Measurements from ENCODE around the gene ANO2.
A peak's percentile ranks its signal among the peaks of the same experiment; 100 is the strongest.

ANO2 gene

DNA sequence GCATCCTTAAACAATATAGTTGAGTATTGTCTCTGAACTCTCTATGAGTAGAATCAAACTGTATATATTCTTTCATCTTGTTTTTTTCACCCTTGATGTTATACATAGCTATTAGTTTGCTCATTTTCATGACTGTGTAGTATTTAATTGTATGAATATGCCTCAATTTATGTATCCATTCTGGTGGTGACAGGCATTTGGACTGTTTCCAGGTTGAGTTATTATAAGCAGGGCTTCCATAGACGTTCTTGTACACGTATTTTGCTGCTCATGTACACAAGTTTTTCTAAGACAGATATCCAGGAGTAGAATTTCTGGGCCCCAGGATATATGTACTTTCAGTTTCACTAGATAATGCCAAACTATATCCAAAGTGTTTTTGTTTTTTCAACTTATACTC lies 301.8 kb downstream of the ANO2 start:
- TF ChIP-seq YY1 (IDR thresholded peaks at IDR 0.05; ENCODE audit: low read depth) (no peak), TCF12 (IDR thresholded peaks at IDR 0.05; ENCODE audit: low read depth) (no peak), EGR1 (IDR thresholded peaks at IDR 0.05) (no peak), ZBTB7A (IDR thresholded peaks at IDR 0.05; ENCODE audit: low read depth) (no peak), EP300 (IDR thresholded peaks at IDR 0.05; ENCODE audit: borderline replicate concordance) (no peak), TAF1 (IDR thresholded peaks at IDR 0.05; ENCODE audit: low read depth) (no peak), RAD21 (IDR thresholded peaks at IDR 0.05; ENCODE audit: low read depth) (no peak), CREB1 (IDR thresholded peaks at IDR 0.05; ENCODE audit: low read depth) (no peak), CEBPB (IDR thresholded peaks at IDR 0.05) (no peak), FOXM1 (IDR thresholded peaks at IDR 0.05; ENCODE audit: borderline replicate concordance, low read depth) (no peak), TEAD4 (IDR thresholded peaks at IDR 0.05) (no peak), NFIC (IDR thresholded peaks at IDR 0.05) (no peak)
- TF ChIP-seq, protein P1, sequence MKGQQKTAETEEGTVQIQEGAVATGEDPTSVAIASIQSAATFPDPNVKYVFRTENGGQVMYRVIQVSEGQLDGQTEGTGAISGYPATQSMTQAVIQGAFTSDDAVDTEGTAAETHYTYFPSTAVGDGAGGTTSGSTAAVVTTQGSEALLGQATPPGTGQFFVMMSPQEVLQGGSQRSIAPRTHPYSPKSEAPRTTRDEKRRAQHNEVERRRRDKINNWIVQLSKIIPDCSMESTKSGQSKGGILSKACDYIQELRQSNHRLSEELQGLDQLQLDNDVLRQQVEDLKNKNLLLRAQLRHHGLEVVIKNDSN (IDR thresholded peaks at IDR 0.05): no peak
- TF ChIP-seq, protein P2, sequence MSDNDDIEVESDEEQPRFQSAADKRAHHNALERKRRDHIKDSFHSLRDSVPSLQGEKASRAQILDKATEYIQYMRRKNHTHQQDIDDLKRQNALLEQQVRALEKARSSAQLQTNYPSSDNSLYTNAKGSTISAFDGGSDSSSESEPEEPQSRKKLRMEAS (IDR thresholded peaks at IDR 0.05): no peak
- TF ChIP-seq, protein P3, sequence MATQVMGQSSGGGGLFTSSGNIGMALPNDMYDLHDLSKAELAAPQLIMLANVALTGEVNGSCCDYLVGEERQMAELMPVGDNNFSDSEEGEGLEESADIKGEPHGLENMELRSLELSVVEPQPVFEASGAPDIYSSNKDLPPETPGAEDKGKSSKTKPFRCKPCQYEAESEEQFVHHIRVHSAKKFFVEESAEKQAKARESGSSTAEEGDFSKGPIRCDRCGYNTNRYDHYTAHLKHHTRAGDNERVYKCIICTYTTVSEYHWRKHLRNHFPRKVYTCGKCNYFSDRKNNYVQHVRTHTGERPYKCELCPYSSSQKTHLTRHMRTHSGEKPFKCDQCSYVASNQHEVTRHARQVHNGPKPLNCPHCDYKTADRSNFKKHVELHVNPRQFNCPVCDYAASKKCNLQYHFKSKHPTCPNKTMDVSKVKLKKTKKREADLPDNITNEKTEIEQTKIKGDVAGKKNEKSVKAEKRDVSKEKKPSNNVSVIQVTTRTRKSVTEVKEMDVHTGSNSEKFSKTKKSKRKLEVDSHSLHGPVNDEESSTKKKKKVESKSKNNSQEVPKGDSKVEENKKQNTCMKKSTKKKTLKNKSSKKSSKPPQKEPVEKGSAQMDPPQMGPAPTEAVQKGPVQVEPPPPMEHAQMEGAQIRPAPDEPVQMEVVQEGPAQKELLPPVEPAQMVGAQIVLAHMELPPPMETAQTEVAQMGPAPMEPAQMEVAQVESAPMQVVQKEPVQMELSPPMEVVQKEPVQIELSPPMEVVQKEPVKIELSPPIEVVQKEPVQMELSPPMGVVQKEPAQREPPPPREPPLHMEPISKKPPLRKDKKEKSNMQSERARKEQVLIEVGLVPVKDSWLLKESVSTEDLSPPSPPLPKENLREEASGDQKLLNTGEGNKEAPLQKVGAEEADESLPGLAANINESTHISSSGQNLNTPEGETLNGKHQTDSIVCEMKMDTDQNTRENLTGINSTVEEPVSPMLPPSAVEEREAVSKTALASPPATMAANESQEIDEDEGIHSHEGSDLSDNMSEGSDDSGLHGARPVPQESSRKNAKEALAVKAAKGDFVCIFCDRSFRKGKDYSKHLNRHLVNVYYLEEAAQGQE (IDR thresholded peaks at IDR 0.05; ENCODE audit: low read depth): no peak

DNA sequence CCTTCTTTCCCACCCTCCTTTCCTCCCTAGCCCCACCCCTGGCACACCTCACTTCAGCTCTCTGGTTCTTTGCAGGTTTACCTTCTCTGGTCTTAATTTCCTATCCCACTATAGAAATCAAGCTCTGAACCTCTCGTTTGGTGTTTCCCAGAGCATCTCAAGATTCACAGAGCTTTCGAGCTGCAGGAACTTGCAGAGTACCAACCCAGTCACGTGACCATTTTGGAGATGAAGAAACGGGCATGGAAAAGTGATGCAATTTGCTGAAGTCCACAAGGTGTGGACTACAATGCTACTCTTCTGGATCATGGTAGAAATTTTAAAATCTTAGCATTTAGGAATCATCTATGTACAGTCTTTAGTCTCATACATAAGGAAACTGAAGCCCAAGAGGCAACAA lies 307.4 kb downstream of the ANO2 start:
- no peak for TF ChIP-seq RAD21 (IDR thresholded peaks at IDR 0.05; ENCODE audit: low read depth)
- TF ChIP-seq, protein P1 (IDR thresholded peaks at IDR 0.05): peak; percentile 59; the same call in 1 of the 2 replicates

DNA sequence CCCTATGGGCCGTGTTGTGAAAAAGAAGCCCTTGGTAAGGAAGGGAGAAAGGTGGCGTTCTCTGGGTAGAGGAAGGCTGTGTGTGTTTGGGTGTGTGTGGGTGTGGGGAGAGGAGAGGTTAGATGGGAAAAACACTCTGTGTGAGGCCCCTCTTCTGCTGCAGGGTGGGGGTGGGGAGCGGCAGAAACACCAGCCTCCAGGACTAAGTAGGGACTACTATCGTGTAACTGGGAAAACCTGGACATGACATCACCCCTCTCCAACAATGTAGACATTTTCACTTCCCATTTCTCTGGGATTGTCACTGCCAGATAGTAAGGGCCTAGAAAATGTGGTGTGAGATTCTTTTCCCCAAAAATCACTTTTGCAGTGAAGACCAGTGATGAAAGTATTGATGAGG lies 308.2 kb downstream of the ANO2 start:
- TF ChIP-seq EP300 (IDR thresholded peaks at IDR 0.05; ENCODE audit: borderline replicate concordance) (no peak), EGR1 (IDR thresholded peaks at IDR 0.05) (no peak), NFIC (IDR thresholded peaks at IDR 0.05) (no peak), YY1 (IDR thresholded peaks at IDR 0.05; ENCODE audit: low read depth) (no peak), RAD21 (IDR thresholded peaks at IDR 0.05; ENCODE audit: low read depth) (no peak), TCF12 (IDR thresholded peaks at IDR 0.05; ENCODE audit: low read depth) (no peak), CREB1 (IDR thresholded peaks at IDR 0.05; ENCODE audit: low read depth) (no peak), FOXM1 (IDR thresholded peaks at IDR 0.05; ENCODE audit: borderline replicate concordance, low read depth) (no peak), ZBTB7A (IDR thresholded peaks at IDR 0.05; ENCODE audit: low read depth) (no peak)
- TF ChIP-seq, protein P1 (IDR thresholded peaks at IDR 0.05): no peak

DNA sequence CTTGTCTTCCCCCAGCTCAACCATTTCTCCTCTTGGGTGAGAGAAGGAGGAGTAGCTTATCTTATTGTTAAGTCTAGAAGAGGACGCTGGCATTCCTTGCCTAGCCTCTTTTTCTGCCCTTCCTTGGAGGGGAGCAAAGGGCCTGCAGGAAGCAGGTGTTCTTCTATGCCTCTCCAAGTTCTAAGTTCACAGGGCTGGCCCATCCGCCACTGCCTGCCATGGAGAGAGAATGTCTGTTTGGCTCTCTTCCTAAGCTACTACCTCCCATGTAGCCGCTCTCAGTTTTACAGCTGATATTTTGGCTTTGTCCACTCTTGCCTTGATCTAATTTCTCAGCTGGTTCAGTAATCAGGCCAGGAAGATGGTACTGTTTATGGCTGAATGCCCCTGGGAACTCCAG lies 312.0 kb downstream of the ANO2 start:
- TF ChIP-seq FOXM1 (IDR thresholded peaks at IDR 0.05; ENCODE audit: borderline replicate concordance, low read depth): no peak
- no peak for TF ChIP-seq TAF1 (IDR thresholded peaks at IDR 0.05; ENCODE audit: low read depth)
- no peak for TF ChIP-seq ZBTB7A (IDR thresholded peaks at IDR 0.05; ENCODE audit: low read depth)
- no peak for TF ChIP-seq NFIC (IDR thresholded peaks at IDR 0.05)
- no peak for TF ChIP-seq EP300 (IDR thresholded peaks at IDR 0.05; ENCODE audit: borderline replicate concordance)
- no peak for TF ChIP-seq CREB1 (IDR thresholded peaks at IDR 0.05; ENCODE audit: low read depth)
- no peak for TF ChIP-seq YY1 (IDR thresholded peaks at IDR 0.05; ENCODE audit: low read depth)
- TF ChIP-seq RAD21 (IDR thresholded peaks at IDR 0.05; ENCODE audit: low read depth): no peak
- no peak for TF ChIP-seq TEAD4 (IDR thresholded peaks at IDR 0.05)

DNA sequence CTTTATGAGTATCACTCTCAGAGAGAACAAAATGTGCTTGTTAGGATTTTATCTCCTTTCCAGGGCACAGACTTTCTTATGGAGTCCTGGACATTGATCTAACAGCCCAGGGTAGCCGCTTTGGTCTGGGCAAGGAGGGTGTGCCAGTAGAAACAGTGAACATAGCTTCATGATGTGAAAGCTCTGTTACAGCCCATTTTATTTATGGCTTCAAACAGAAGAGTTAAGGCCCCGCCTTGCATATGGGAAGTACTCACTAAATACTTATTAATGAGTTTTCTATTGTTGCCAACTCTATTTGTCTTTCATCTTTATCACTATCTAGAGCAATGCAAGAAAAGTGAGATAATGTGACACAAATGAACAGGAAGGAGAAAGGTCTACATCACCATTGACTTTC lies 312.6 kb downstream of the ANO2 start:
- TF ChIP-seq NFIC (IDR thresholded peaks at IDR 0.05) (no peak), YY1 (IDR thresholded peaks at IDR 0.05; ENCODE audit: low read depth) (no peak), EP300 (IDR thresholded peaks at IDR 0.05; ENCODE audit: borderline replicate concordance) (no peak), EGR1 (IDR thresholded peaks at IDR 0.05) (no peak), TCF12 (IDR thresholded peaks at IDR 0.05; ENCODE audit: low read depth) (no peak), TAF1 (IDR thresholded peaks at IDR 0.05; ENCODE audit: low read depth) (no peak), FOXM1 (IDR thresholded peaks at IDR 0.05; ENCODE audit: borderline replicate concordance, low read depth) (no peak), TEAD4 (IDR thresholded peaks at IDR 0.05) (no peak), ZBTB7A (IDR thresholded peaks at IDR 0.05; ENCODE audit: low read depth) (no peak), CEBPB (IDR thresholded peaks at IDR 0.05) (no peak), CREB1 (IDR thresholded peaks at IDR 0.05; ENCODE audit: low read depth) (no peak), RAD21 (IDR thresholded peaks at IDR 0.05; ENCODE audit: low read depth) (no peak)
- TF ChIP-seq, protein P1 (IDR thresholded peaks at IDR 0.05): no peak
- TF ChIP-seq, protein P2 (IDR thresholded peaks at IDR 0.05): no peak
- TF ChIP-seq, protein P3 (IDR thresholded peaks at IDR 0.05; ENCODE audit: low read depth): no peak
